Fibroblast of skin of scalp (primary cell): ENCODE results near the gene AREL1.

Source experiments
- DNase-seq: peaks from one replicate; pipeline ENCODE4 v3.0.0-alpha.2; 2013

Gene AREL1

DNA sequence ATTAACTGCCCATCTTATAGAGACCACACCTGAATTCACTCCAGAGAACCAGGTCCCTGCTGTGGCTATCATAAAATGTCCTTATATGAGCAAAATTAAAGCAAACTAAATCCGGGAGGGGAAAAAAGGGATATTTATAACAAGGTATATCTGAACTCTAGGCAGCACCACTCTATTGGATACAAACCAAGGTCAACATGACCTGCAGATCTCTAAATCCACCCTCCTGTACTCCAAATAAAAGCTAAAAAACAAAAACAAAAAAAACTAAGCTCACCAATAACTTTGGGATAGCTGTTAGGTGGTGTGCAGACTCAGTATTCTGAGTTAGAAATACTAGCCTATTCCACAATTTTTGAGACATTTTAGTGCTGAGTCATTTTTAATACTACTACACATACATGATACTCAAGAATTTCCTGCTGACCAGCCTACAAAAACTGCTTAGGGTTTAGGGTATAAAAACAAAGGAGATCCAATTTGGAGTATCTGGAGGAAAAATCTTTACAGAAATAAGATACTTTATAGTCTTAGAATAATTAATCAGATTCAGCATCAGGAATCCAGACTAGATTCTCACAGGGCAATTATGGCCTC, 54.2 kb downstream of the AREL1 start:
- DNase-seq = peak; percentile 83

- DNase-seq = no peak
Measured at GRCh38 chr14:74656964-74657363, 55.9 kb downstream of the AREL1 start.

DNA sequence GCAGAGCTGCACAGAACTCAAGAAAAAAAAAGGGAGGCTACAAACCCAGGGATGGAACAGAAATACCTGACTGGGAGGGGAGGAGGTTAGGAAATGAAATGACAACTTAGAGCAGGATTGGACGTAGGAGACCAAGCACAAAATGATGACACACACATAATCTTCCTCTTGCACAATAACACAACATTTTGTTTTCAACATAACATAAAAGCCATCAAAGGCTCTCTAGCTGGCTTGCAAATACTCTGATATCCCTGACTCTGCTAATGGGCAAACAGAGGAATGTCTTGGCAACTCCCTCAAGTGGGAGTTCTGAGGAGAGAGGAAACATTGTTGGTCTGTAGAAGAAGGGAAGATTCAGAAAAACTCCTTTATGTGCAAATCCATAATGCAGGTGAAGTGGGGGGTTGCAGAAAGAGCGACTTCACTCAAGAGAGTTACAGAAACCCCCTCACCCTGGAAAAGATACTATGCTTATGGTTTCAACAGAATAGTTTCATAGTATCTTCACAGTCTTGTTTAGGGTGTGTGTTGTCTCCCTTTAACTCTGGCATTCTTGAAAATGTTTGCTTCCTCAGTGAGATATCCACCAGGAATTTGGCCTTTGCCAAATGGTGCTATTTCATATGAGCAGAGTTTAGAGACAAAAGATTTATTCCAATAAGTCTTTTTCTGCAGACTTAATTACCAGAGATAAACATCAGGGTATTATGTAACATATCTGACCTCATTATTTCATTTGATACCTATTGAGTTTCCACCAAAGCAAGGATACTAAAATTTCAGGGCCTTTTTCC, 57.1 kb downstream of the AREL1 start:
- peak; percentile 71 for DNase-seq

DNA sequence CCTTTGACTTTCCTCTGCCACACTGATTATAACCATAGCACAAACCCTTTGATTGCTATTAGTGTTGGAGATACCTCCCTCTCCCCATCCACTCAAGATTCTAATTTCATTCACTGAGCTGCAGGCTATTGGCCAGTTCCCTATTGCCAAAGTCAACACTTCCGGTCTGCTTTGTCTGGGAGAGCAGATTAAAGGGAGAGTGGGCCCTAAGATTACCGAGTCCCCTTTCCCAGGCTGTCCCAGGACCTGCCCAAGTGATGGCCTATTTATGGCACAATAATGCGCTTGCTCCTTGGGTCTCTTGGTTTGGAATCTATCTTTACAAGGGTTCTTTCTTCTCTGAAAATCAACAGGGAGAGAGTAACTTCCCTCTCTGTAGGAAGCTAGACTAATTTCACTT, 57.9 kb downstream of the AREL1 start:
- no peak for DNase-seq

- DNase-seq = peak; percentile 82
Measured at GRCh38 chr14:74653386-74654138, 59.3 kb downstream of the AREL1 start.

DNA sequence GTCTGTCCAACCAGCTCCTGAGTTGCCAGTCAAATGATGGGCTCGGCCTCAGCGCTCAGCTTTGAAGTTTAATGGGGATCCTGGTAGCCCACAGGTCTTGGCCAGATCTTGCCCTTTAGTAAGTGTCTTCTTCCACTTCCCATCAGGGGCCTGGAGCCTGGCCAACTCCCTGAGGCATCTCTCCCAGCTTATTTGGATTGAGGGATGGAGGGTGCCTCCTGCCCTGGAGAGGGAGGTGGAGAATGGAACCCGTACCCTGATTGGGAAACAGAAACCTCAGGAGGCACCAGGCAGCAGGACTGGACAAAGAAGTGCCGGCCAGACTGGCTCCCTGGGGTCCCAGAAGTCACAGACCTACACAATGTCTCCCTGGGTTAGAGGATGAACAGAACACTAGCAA, 60.3 kb downstream of the AREL1 start:
- DNase-seq = peak; percentile 39

- DNase-seq = no peak
Measured at GRCh38 chr14:74650927-74651686, 61.8 kb downstream of the AREL1 start.

GRCh38 chr14:74649673-74650072, 63.2 kb downstream of the AREL1 start:
- DNase-seq = no peak

DNA sequence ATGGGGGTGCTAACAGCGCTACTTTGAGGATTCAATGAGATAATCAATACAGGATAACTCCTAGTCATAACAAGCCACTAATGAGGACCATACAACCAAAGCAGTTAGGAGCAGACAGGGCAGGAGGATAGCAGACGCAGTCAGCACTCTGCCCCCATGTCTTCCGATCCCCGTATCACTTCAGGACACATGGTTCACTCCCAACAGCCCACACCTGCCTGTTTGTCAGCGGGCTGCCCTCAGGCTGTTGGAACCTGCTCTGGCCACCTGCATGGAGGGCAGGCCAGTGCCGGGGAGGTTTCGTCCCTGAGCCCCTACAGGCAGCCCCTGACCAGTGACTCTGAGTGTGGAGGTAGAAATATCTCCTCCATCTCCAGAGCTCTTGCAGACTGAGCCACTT, 63.7 kb downstream of the AREL1 start:
- no peak for DNase-seq

DNA sequence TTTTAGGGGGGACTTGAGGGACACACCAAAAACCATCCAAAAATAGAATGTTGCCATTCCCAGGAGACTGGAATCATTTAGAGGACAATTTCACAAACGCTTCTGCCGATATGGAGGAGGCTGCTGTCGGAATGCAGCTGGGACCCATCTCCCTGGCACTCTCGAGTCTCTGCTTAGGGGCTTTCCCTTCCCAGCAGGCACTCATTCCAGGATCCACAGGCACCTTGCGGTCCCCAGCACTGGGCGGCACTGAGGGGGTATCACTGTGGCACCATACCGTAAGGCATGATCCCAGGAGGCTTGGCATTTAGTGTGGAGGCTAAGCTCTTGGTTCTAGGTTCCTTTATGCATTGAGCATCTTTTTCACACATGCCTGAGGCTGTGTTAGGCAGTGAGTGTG, 64.3 kb downstream of the AREL1 start:
- DNase-seq = no peak

- peak; percentile 40 for DNase-seq
Measured at GRCh38 chr14:74647678-74648461, 65.0 kb downstream of the AREL1 start.

DNA sequence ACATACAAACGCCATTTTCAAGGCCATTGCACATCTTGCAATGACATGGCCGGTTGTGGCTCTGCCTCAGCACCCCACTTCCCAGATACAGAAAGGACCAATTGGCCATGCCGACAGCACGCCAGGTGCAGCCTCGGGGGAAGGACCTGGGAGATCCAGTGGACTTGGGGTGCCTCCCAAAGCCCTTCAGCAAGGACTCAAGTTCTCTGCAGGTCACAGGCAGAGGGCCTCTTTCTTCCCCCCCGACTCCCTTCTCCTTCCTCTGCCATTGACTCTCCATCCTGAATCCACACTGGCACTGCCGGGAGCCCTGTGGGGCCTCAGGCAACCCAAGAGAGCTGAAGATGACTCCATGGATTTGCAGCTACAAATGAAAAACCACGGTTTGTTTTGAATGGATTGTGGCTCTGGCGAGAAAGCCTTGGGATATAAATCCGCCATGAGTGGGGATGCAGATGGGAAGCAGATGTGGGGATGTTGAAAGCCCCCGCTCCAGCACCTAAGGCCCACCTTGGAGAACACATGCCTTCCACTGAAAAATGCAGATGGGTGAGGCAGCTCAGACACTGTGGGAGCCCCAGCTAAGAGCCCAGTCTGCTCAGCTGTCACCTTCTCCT, 65.7 kb downstream of the AREL1 start:
- no peak for DNase-seq

GRCh38 chr14:74645756-74646470, 67.0 kb downstream of the AREL1 start:
- DNase-seq = no peak

- no peak for DNase-seq
Measured at GRCh38 chr14:74645244-74645643, 67.6 kb downstream of the AREL1 start.

DNA sequence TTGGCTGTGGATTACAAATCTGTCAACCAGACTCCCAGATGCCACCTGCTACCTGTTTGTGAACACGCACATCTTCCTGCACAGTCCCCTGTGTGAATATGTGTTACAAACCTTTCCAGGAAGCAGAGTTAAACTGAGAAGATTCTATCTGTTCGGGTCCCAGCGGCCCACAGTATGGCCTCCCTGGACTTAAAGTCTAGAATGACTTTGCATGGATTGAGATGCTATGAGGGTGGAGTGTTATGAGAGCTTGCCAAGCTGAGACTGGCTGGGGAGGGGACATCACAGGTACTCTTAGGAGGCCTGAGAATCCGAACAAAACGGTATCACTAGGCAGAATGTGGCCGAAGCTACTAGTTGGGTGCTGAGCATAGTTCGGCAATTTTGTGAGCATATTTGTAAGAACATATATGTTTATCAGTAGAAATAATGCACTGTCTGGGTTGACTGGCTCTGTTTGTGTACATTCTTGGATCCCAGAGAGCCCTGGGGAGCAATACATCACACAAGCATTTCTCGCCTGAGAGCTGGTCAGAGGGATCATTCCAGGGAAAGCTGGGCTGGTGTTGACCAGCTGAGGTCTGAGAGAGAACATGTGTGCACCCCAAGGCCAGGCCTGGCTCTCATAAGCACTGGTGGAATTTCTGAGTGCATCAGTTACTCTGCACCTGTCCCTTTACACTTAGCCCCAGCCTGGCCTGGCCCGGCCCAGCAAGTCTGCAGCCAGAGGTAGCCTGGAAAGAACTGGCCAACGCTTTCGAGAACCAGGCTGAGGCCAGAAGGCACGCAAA, 71.1 kb downstream of the AREL1 start:
- DNase-seq = peak; percentile 61

DNA sequence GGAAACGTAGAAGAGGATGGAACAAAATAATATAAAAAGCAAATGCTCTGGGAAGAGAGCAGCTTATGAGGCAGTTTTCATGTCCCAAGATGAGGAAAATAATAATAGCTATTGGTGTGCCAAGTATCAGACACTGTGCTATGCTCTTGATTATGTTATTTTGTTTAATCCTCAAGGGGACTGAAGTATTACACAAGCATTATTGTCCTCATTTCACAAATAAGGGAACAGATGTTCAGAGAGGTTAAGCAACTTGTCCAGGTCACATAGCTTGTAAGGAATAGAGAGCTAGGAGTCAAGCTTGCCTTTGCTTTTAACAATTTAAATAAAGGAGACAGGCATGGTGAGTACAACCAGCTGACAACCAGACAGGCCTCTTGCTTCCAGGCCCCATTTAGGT, 73.9 kb downstream of the AREL1 start:
- no peak for DNase-seq

DNA sequence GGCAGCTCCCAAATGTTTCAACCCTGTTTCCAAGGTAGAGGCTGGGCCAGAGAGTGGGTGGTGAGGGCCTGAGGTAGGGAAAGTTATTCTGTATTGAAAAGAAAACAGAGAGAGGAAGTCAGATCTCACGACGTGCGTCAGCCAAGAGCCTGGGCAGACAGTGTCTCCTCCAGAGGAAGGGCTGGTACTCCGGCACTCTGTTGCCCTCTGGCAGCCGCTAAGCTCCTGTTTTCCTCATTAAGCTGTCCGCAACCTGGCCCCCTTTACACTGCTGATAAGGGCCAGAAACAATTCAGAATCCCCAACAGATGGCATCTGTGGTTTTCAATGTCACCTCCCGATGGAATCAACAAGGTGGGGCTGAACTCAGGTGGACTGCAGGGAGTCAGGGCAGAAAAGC, 74.8 kb downstream of the AREL1 start:
- no peak for DNase-seq

GRCh38 chr14:74637178-74637550, 75.7 kb downstream of the AREL1 start:
- DNase-seq = peak; percentile 76

DNA sequence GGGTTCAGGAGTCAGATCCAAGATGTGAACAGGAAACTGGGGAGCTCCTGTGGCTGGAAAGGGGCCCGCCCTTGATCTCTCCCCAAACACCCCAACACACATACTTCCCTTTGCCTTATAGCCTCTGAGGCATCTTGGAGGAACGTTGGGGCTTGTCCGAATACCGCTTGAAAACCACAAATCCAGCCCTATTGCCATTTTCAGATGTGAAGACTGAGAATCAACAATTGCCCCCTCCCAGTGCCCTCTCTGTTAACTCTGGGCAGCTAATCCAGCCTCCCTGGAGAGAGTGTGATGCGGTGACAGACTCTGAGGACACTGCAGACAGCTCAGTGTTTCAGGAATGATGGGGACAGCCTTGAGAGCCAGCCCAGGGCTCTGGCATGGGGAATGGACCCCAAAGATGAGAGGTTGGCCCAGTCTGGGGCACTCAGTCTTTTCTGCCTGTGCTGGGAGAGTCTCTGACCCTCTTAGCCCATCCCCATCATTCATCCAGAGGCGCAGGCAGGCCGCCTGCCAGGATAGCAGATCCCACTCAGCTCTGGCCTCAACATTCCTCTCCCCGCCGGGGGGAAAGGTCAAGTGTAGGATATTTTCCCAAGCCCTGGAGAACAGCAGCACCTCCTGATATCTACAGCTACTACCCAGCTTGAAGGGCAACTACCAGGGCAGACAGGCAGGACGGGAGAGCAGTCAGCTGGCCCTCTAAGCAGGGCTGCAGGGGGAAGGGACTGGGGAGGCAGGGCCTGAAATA, 76.3 kb downstream of the AREL1 start:
- peak; percentile 87 for DNase-seq
